NCI-H510A (cell line): ENCODE measurements around the gene OAS2.
"Not testable (repeated sequence)": the region's sequence is repeated elsewhere in the genome, so short reads cannot be mapped to it uniquely, and the experiment has no call there.

Experiments
- DNase-seq: peaks from one replicate; lab custom pipeline; 2025; lab: John Stamatoyannopoulos, UW

Gene OAS2

DNA sequence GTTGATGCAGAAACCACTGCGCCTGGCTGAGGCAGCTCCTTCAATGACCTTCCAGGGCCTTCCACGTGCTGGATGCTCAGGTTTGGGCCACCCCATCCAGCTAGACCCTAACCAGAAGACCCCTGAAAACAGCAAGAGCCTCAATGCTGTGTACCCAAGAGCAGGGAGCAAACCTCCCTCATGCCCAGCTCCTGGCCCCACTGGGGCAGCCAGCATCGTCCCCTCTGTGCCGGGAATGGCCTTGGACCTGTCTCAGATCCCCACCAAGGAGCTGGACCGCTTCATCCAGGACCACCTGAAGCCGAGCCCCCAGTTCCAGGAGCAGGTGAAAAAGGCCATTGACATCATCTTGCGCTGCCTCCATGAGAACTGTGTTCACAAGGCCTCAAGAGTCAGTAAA is 29.5 kb upstream of the OAS2 start:
- no peak for DNase-seq

DNA sequence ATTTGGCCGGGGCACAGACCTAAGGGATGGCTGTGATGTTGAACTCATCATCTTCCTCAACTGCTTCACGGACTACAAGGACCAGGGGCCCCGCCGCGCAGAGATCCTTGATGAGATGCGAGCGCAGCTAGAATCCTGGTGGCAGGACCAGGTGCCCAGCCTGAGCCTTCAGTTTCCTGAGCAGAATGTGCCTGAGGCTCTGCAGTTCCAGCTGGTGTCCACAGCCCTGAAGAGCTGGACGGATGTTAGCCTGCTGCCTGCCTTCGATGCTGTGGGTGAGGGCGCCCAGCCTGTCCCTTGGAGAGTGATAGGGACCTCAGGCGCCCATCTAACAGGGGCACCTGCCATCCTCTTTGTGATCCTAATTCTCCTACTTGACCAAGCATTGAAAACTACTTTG is 27.6 kb upstream of the OAS2 start:
- no peak for DNase-seq

DNA sequence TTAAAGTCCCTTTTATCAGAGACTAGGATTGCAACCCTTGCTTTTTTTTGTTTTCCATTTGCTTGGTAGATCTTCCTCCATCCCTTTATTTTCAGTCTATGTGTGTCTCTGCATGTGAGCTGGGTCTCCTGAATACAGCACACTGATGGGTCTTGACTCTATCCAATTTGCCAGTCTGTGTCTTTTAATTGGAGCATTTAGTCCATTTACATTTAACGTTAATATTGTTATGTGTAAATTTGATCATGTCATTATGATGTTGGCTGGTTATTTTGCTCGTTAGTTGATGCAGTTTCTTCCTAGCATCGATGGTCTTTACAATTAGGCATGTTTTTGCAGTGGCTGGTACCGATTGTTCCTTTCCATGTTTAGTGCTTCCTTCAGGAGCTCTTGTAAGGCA is 21.2 kb upstream of the OAS2 start:
- not testable (repeated sequence) for DNase-seq

GRCh38 chr12:112961074-112961473 is 17.2 kb upstream of the OAS2 start:
- no peak for DNase-seq

DNA sequence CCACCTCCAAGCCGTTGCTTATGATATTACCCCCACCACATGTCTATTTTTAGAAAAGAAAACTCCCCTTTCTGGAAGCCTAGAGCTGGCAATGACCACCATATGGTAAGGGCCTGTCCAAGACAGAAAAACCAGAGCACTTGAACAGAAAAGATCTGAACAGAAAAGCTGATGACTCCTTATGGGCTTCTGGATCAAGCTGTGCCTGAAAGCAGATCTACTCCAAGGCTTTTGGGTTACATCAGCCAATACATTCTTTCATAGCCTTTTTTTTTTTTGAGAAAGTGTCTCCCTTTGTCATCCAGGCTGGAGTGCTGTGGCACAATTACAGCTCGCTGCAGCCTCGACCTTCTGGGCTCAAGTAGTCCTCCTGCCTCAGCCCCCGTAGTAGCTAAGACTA is 16.8 kb upstream of the OAS2 start:
- no peak for DNase-seq

- no peak for DNase-seq
Measured at GRCh38 chr12:112962561-112962960, 15.8 kb upstream of the OAS2 start.

- DNase-seq = no peak
Measured at GRCh38 chr12:112963227-112963861, 15.0 kb upstream of the OAS2 start.

DNA sequence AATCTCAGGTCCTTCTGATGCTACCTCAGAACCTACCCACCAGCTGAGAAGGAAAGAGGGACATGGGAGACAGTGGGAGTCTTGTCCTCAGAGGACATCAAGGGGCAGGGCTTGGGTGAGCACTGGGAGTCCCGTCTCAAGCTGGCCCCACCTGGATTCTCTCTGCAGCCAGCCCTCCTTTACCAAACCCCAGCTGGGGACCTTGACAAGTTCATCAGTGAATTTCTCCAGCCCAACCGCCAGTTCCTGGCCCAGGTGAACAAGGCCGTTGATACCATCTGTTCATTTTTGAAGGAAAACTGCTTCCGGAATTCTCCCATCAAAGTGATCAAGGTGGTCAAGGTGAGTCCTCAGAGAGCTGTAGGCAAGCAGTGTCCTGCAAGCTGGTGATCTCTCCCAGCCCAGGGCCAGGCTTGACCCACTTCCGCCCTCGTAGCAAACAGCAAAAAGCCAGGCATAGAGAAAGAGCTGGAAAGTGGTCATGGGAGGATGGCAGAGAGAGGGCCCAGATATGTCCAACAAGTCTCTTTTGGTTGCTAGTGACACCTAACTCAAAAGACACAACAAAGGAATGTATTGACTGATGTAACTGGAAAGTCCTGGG is 14.2 kb upstream of the OAS2 start:
- DNase-seq = no peak

- DNase-seq = no peak
Measured at GRCh38 chr12:112964915-112965314, 13.4 kb upstream of the OAS2 start.

- DNase-seq = no peak
Measured at GRCh38 chr12:112965643-112966042, 12.7 kb upstream of the OAS2 start.

GRCh38 chr12:112967306-112967705 is 11.0 kb upstream of the OAS2 start:
- DNase-seq = no peak

DNA sequence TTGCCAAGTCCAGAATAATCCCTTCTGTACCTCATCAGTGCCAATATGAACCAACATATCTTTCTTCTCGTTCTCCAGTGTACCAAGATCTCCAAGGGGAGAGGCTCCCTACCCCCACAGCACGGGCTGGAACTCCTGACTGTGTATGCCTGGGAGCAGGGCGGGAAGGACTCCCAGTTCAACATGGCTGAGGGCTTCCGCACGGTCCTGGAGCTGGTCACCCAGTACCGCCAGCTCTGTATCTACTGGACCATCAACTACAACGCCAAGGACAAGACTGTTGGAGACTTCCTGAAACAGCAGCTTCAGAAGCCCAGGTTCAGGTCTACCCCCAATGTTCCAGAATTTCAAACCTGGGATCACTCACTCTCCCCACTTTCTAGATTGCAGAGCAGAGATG is 10.5 kb upstream of the OAS2 start:
- no peak for DNase-seq

DNA sequence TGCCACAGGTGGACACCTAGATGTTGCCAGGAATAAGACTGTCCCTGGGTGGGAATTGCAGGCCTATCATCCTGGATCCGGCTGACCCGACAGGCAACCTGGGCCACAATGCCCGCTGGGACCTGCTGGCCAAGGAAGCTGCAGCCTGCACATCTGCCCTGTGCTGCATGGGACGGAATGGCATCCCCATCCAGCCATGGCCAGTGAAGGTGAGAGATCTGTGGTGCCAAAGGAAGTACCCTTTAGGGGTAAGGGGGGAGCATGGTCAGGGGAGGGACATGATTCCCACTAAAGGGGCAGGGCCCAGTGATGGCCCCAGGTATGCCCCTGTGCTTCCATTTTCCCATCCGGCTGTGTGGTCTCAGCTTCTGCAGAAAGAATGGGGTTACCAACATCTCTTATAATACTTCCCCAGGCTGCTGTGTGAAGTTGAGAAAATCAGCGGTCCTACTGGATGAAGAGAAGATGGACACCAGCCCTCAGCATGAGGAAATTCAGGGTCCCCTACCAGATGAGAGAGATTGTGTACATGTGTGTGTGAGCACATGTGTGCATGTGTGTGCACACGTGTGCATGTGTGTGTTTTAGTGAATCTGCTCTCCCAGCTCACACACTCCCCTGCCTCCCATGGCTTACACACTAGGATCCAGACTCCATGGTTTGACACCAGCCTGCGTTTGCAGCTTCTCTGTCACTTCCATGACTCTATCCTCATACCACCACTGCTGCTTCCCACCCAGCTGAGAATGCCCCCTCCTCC is 8.6 kb upstream of the OAS2 start:
- no peak for DNase-seq

DNA sequence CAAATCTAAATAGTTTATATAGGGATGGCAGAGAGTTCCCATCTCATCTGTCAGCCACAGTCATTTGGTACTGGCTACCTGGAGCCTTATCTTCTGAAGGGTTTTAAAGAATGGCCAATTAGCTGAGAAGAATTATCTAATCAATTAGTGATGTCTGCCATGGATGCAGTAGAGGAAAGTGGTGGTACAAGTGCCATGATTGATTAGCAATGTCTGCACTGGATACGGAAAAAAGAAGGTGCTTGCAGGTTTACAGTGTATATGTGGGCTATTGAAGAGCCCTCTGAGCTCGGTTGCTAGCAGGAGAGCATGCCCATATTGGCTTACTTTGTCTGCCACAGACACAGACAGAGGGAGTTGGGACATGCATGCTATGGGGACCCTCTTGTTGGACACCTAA is 7.9 kb upstream of the OAS2 start:
- DNase-seq = no peak

DNA sequence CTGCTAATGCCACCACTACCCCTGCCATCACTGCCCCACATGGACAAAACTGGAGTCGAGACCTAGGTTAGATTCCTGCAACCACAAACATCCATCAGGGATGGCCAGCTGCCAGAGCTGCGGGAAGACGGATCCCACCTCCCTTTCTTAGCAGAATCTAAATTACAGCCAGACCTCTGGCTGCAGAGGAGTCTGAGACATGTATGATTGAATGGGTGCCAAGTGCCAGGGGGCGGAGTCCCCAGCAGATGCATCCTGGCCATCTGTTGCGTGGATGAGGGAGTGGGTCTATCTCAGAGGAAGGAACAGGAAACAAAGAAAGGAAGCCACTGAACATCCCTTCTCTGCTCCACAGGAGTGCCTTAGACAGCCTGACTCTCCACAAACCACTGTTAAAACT is 7.1 kb upstream of the OAS2 start:
- DNase-seq = no peak

DNA sequence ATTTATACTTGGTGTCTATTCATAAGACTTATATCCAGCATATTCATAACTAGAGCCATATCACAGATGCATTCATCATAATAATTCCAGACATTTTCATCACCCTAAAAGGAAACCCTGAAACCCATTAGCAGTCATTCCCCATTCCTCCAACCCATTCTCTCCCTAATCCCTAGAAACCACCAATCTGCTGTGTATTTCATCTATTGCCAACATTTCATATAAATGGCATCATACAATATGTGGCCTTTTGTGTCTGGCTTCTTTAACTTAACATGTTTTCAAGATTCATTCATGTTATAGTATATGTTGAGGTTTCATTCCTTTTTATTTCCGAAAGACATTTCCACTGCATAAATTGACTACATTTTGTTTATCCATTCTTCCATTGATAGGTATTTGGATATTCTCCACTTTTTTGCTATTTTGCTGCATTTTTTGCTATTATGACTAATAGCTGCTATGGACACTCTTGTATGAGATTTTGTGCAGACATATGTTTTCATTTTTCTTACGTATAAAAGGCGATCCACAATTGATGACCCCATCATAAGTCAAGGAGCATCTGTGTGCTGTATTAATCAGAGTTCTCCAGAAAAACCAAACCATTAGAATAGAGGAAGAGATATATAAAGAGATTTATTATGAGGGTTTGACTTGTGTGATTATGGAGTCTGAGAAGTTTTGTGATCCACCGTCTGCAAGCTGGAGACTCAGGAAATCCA is 5.1 kb upstream of the OAS2 start:
- no peak for DNase-seq

DNA sequence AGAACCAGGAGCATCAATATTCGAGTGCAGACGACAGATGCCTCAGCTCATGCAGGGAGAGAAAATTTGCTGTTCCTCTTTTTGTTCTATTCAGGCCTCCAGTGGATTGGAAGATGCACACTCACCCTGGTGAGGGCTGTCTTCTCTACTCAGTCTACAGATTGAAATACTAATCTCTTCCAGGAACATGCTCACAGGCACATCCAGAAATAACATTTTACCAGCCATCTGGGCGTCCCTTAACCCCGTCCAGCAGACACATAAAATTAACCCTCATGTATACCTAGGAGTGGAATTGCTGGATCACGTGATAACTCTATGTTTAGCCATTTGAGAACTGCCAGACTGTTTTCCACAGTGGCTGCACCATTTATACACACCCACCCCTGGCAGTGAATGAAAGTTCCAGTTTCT is 4.5 kb upstream of the OAS2 start:
- no peak for DNase-seq

GRCh38 chr12:112974904-112975303 is 3.4 kb upstream of the OAS2 start:
- no peak for DNase-seq

GRCh38 chr12:112977139-112977538 is 1.2 kb upstream of the OAS2 start:
- DNase-seq = no peak

- no peak for DNase-seq
Measured at GRCh38 chr12:112977641-112978040, 678 bp upstream of the OAS2 start.

DNA sequence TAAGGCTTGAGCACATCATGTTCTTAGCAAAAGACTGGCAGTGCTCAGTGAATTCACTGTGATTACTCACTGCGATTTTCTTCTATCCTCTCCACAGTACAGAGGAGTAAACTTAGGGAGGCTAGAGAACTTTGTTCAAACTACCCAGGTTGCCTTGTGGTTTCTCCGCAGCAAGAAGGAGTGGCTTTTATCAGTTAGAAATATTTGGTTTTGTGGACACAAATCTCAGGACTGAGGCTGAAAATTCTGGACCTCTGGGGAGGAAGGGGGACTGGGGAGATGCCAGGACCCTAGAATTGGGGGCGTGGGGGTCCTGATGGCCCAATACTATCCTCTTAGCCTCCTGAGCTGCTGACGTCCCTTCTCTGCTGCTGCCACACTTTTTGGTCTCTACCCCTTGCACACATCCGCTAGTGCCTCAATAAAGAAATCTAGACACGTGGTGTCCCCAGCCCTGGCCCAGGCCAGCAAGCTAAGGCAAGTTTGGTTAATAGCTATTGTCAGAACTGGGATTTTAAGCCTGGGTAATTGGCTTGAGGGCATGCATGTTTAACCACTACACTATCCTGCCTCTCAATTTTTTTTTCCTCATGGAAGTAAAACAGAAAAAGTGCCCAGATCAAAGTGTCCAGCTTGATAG is 842 bp downstream of the OAS2 start:
- DNase-seq = no peak

DNA sequence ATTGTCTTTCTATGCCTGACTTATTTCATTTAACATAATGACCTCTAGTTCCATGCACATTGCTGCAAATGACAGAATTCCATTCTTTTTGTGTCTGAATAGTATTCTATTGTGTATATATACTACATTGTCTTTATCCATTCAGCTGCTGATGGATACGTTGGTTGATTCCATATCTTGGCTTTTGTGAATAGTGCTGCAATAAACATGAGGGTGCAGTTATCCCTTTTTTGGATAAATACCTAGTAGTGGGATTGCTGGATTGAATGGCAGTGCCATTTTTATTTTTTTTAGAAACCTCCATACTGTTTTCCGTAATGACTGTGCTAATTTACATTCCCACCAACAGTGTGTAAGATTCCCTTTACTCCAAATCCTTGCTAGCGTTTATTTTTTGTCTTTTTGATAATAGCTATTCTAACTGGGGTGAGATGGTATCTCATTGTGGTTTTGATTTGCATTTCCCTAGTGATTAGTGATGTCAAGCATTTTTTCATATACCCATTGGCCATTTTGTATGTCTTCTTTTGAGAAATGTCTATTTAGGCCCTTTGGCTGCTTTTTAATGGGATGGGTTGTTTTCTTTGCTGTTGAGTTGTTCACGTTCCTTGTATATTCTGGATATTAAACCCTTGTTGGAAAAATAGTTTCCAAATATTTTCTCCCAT is 2.3 kb downstream of the OAS2 start:
- DNase-seq = no peak
